Measurements from ENCODE around the gene ICAM2.
"Not testable (repeated sequence)": the region's sequence is repeated elsewhere in the genome, so short reads cannot be mapped to it uniquely, and the experiment has no call there.

ICAM2 gene

DNA sequence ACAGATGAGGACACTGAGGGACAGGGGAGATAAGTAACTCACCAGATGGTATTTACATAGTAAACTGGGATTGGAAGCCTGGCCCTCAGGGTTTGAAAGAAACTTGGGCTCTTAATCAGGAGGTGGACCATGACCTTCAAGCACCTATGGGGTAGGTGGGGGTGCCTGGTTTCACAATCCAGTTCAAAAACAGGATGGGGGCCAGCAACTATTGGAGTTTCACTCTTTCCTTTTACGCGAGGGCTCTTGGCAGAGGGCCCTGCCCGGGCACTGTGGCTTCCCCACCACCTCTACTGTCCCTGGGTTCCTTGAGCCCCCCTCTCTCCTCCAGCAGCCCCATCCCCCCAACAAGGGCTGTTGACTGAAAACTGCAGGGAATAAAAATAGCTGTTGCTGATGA lies 33.6 kb downstream of the ICAM2 start:
- TF ChIP-seq ZFX (IDR thresholded peaks at IDR 0.05; ENCODE audit: borderline replicate concordance): no peak
- TF ChIP-seq, protein P1, sequence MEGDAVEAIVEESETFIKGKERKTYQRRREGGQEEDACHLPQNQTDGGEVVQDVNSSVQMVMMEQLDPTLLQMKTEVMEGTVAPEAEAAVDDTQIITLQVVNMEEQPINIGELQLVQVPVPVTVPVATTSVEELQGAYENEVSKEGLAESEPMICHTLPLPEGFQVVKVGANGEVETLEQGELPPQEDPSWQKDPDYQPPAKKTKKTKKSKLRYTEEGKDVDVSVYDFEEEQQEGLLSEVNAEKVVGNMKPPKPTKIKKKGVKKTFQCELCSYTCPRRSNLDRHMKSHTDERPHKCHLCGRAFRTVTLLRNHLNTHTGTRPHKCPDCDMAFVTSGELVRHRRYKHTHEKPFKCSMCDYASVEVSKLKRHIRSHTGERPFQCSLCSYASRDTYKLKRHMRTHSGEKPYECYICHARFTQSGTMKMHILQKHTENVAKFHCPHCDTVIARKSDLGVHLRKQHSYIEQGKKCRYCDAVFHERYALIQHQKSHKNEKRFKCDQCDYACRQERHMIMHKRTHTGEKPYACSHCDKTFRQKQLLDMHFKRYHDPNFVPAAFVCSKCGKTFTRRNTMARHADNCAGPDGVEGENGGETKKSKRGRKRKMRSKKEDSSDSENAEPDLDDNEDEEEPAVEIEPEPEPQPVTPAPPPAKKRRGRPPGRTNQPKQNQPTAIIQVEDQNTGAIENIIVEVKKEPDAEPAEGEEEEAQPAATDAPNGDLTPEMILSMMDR (IDR thresholded peaks at IDR 0.05): no peak
- no peak overlapping the region for H3K27ac ChIP-seq

DNA sequence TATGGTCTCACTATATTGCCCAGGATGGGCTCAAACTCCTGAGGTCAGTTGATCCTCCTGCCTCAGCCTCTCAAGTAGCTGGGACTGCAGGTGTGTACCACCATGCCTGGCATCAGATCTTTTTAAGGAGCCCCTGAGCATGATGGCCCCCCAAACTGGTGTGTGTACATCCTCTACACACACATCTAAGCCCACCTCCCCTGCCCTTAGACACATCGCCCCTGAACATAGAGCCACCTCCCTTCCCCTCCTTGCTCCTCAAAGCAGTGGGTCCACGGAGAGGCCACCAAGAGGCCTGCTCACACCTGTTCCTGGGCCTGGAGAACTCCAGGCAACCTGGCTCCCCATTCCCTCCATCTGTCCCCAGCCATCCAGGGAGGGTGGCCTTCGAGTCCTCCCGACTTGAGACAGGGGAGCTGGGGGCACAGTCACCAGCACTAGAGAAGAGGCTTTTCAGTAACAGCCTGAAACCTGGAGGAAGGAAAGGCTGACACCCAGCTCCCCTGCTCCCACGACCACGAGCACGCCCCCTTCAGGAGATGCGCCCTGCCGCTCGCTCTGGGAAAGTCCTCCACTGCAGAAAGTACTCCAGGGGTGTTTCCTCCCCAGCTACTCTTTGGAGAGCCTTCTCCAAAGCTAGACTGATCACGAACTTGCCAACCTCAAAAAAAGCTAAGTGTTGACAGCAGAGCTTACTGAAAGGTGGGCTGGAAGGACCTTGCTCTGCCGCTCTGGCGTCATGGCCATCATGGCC lies 34.9 kb downstream of the ICAM2 start:
- no peak overlapping the region for H3K27ac ChIP-seq
- TF ChIP-seq, protein P1 (IDR thresholded peaks at IDR 0.05): peak; percentile 20; the same call in 1 of the 2 replicates
- TF ChIP-seq ZFX (IDR thresholded peaks at IDR 0.05; ENCODE audit: borderline replicate concordance): no peak

DNA sequence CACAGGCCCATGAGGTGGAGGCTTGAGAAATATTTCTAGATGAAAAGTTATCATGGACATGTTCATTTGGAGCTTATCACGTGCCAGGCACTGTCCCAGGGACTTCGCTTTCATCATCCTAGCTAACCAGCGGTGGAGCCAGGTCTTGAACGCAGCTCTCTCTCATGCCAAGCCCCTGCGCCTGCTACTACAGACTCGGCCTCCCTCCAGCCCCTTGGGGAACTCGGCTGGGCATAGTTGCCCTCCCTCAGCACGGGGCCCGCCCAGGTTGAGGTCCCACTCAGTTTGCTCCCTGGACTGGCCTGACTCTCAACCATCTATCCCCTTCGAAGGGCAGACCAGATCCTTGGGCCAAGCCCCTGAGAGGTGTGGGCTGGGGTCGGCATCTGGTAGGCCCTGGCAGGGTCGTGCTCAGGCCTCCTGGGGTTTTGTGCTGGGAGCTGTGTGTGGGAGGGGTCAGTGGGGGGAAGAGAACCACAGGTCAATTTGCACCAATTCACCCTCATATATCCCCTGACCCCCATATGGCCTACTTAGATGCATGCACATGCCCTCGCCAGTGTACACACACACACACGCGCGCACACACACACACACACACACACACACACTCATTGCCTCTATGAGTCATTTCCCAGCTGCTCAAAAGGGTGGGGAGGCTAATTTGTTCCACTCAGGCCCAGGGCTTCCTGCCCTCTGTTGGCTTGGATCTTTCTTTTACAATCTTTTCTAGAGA lies 35.6 kb downstream of the ICAM2 start:
- TF ChIP-seq, protein P1 (IDR thresholded peaks at IDR 0.05): no peak
- TF ChIP-seq ZFX (IDR thresholded peaks at IDR 0.05; ENCODE audit: borderline replicate concordance): no peak
- H3K27ac ChIP-seq: no peak overlapping the region

DNA sequence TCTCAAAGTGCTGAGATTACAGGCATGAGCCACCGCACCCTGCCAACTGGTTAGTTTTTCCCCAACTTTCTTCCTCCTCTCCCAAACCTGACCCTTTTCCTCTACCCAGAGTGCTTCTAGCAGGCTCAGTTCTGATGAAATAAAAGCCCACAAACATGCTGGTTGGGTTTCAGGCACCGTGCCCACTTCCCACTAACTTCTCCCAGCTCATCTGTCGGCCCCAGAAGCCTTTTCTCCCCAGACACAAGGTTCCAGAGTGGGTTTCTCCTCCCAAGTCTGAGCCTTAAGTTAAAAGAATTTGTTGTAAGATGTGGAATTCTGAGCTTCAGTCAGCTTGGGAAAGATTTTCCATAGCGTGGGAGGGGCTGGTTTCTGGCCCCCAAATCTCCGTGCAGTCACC lies 36.2 kb downstream of the ICAM2 start:
- H3K27ac ChIP-seq: no peak overlapping the region
- TF ChIP-seq, protein P1 (IDR thresholded peaks at IDR 0.05): no peak
- no peak for TF ChIP-seq ZFX (IDR thresholded peaks at IDR 0.05; ENCODE audit: borderline replicate concordance)

DNA sequence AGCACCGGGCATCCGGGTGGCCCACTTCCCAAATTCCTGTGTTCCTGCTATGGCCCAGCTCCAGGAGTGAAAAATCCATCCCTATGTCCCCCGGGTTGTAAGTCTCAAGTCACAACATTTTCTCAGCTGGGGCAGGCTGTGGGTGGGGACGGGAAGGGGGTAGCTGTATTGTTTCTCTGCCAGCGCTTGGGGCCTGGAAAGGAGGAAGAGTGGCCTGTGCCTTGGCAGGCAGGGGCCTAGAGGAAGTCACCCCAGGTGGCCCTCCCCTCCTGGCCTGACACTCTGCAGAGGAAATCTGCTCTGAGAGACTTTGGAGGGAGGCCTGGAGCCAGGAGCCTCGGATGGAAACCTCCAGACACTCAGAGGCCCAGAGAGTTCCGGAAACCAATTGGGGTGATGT lies 37.1 kb downstream of the ICAM2 start:
- no peak overlapping the region for H3K27ac ChIP-seq
- TF ChIP-seq, protein P1 (IDR thresholded peaks at IDR 0.05): no peak
- no peak for TF ChIP-seq ZFX (IDR thresholded peaks at IDR 0.05; ENCODE audit: borderline replicate concordance)

DNA sequence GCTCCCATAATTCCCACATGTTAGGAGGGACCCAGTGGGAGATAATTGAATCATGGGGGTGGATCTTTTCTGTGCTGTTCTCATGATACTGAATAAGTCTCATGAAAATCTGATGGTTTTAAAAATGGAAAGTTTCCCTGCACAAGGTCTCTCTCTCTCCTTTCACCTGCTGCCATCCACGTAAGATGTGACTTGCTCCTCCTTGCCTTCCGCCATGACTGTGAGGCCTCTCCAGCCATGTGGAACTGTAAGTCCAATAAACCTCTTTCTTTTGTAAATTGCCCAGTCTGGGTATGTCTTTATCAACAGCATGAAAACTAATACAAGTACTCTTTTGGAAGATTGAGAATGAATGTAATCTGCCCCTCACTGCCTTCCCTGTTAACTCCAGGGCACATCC lies 37.8 kb downstream of the ICAM2 start:
- H3K27ac ChIP-seq: not testable (repeated sequence)

DNA sequence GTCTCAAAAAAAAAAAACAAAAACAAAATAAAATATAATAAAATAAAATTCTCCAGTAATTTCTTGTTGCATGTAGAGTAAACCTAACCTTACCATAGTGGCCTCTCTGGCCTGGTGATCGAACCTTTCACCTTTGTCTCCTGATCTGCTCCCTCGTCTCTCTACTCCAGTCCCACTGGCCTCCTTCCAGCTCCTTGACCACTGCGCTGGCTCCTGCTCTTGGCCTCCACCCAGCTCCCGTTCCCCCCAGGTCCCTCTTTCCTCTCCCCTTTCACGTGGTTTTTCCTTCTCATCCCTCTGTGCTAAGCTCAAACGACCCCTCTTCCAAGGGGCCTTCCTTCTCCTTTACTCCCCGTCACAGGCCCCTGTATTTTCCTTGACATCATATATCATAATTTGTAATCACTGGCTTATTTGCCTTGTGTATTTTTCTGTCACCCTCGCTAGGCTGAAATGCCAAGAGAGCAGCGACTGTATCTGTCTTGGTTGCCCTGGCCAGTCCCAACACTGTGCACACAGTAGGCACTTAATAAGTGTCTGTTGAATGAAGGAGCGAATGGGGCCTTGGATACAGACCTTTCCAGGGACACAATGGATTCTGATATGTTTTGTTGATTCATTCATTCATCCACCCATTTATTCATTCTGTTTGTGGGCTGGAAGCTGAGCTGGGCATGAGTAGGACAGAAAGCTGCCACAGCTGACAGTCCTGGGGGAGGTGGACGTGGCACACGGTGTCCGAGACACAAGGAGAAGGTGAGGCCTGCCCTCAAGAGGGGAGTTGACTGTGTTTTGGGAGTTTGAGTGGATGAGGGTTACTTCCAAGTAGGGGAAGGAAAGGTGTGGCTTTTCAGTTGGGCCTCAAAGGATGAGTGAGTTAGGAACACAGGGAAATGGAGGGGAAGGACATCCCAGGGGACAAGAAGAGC lies 41.9 kb downstream of the ICAM2 start:
- no peak overlapping the region for H3K27ac ChIP-seq
- TF ChIP-seq, protein P1 (IDR thresholded peaks at IDR 0.05): no peak
- TF ChIP-seq ZFX (IDR thresholded peaks at IDR 0.05; ENCODE audit: borderline replicate concordance): no peak

All from 22Rv1 (cell line).